ENCODE measurements around the gene TRIM33.

Gene TRIM33

DNA sequence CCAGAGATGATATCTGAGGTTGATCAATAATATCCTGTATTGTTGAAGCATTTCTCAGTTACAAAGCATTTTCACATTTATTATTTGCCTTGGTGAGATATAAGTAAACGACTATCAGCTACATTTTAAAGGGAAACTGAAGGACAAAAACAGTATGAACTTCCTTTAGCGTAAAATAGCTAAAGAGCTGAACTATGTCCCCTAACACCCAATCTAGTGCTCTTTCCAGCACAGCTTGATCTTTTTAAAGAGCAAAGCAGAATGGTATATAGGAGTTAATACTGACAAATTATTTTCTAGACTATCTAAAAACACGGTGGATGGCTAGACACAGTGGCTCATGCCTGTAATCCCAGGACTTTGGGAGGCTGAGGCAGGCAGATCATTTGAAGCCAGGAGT lies 3.5 kb downstream of the TRIM33 start:
- H3K4me3 ChIP-seq (ENCODE audit: low read depth, low read length, poor library complexity, severe bottlenecking) = peak overlapping the region; percentile 100
- no peak overlapping the region; the same call in 1 of the 2 replicates for H3K9ac ChIP-seq (ENCODE audit: low read length)
- TF ChIP-seq EZH2 (IDR thresholded peaks at IDR 0.05; ENCODE audit: borderline replicate concordance, low read length) = no peak
- TF ChIP-seq, protein P1, sequence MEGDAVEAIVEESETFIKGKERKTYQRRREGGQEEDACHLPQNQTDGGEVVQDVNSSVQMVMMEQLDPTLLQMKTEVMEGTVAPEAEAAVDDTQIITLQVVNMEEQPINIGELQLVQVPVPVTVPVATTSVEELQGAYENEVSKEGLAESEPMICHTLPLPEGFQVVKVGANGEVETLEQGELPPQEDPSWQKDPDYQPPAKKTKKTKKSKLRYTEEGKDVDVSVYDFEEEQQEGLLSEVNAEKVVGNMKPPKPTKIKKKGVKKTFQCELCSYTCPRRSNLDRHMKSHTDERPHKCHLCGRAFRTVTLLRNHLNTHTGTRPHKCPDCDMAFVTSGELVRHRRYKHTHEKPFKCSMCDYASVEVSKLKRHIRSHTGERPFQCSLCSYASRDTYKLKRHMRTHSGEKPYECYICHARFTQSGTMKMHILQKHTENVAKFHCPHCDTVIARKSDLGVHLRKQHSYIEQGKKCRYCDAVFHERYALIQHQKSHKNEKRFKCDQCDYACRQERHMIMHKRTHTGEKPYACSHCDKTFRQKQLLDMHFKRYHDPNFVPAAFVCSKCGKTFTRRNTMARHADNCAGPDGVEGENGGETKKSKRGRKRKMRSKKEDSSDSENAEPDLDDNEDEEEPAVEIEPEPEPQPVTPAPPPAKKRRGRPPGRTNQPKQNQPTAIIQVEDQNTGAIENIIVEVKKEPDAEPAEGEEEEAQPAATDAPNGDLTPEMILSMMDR (IDR thresholded peaks at IDR 0.05; ENCODE audit: low read length) = no peak
- no peaks in the 10 kb centered on the region for H3K27me3 ChIP-seq (ENCODE audit: insufficient read depth, low read length)
- H3K4me2 ChIP-seq (ENCODE audit: low read length) = peak overlapping the region; percentile 91
- no peaks in the 10 kb centered on the region for H3K9me3 ChIP-seq (ENCODE audit: low read length)
- H2AFZ ChIP-seq (ENCODE audit: low read length) = no peak overlapping the region
- H3K36me3 ChIP-seq (ENCODE audit: insufficient read depth, low read length) = peaks cover 31% of the 10 kb centered on the region; the same call in 1 of the 2 replicates
- peaks cover 44% of the 10 kb centered on the region for H3K4me1 ChIP-seq (ENCODE audit: insufficient read depth, low read length, severe bottlenecking)
- H4K20me1 ChIP-seq (ENCODE audit: insufficient read depth, low read length) = no peaks in the 10 kb centered on the region; the same call in 1 of the 2 replicates
- no peaks in the 10 kb centered on the region for H3F3A ChIP-seq (ENCODE audit: insufficient read depth, low read length)
- H3K9me2 ChIP-seq (ENCODE audit: low read depth, low read length) = no peaks in the 10 kb centered on the region
- H3K79me2 ChIP-seq (ENCODE audit: insufficient read depth, low read length) = peaks cover 80% of the 10 kb centered on the region
- no peak overlapping the region for H3K27ac ChIP-seq (ENCODE audit: low read depth, low read length, poor library complexity, severe bottlenecking)

DNA sequence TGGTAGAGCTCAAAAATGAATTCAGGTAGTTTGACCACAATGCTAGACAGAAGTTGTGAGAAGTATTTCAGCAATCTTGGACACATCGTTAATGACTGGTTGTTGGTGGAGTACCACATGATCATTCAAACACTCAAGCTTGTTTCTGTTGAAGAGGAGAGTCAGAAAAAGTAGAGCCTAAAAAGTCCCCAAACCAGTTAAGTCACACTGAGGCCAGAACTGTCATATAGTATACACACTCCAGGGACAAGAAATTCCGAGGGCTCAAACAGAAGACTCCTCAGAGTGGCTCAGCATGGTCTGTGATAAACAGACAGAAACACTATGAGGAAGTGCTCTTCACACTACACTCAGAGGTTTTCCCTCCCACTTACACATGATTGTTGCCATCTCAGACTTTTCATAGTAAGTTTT lies 5.8 kb downstream of the TRIM33 start:
- H3K9me2 ChIP-seq (ENCODE audit: low read depth, low read length) = no peaks in the 10 kb centered on the region
- H3K79me2 ChIP-seq (ENCODE audit: insufficient read depth, low read length) = peaks cover 100% of the 10 kb centered on the region
- no peaks in the 10 kb centered on the region for H3F3A ChIP-seq (ENCODE audit: insufficient read depth, low read length)
- H2AFZ ChIP-seq (ENCODE audit: low read length) = no peak overlapping the region
- peaks cover 35% of the 10 kb centered on the region; the same call in 1 of the 2 replicates for H3K36me3 ChIP-seq (ENCODE audit: insufficient read depth, low read length)
- no peaks in the 10 kb centered on the region; the same call in 1 of the 2 replicates for H4K20me1 ChIP-seq (ENCODE audit: insufficient read depth, low read length)
- no peak overlapping the region for H3K9ac ChIP-seq (ENCODE audit: low read length)
- H3K9me3 ChIP-seq (ENCODE audit: low read length) = no peaks in the 10 kb centered on the region
- peak overlapping the region; percentile 9 for H3K27ac ChIP-seq (ENCODE audit: low read depth, low read length, poor library complexity, severe bottlenecking)
- H3K4me2 ChIP-seq (ENCODE audit: low read length) = no peak overlapping the region; the same call in 1 of the 2 replicates
- no peak for TF ChIP-seq EZH2 (IDR thresholded peaks at IDR 0.05; ENCODE audit: borderline replicate concordance, low read length)
- no peaks in the 10 kb centered on the region for H3K27me3 ChIP-seq (ENCODE audit: insufficient read depth, low read length)
- H3K4me1 ChIP-seq (ENCODE audit: insufficient read depth, low read length, severe bottlenecking) = peaks cover 36% of the 10 kb centered on the region
- no peak overlapping the region for H3K4me3 ChIP-seq (ENCODE audit: low read depth, low read length, poor library complexity, severe bottlenecking)

DNA sequence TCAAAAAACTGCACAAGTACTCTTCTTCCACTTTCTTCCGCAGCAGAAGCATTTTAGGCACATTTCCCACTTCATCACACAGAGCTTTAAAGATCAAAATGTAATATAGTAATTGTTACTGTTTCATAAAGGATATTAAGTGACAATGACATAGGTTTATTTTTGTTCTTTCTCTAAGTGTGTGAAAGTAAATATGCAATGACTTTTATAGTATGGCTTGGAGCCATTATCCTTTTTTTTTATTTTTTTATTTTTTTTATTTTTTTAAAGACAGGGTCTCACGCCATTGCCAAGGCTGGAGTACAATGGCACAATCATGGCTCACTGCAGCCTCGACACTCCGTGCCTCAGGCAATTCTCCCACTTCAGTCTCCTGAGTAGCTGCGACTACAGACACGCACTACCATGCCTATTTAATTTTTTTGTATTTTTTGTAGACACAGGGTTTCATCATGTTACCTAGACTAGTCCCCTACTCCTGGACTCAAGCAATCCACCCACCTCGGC lies 7.0 kb downstream of the TRIM33 start:
- Histone ChIP-seq H3K4me1 (ENCODE audit: insufficient read depth, low read length, severe bottlenecking) (peaks cover 29% of the 10 kb centered on the region), H3F3A (ENCODE audit: insufficient read depth, low read length) (no peaks in the 10 kb centered on the region), H3K9me2 (ENCODE audit: low read depth, low read length) (no peaks in the 10 kb centered on the region), H3K9ac (ENCODE audit: low read length) (no peak overlapping the region), H2AFZ (ENCODE audit: low read length) (no peak overlapping the region), H3K27me3 (ENCODE audit: insufficient read depth, low read length) (no peaks in the 10 kb centered on the region), H3K4me2 (ENCODE audit: low read length) (no peak overlapping the region), H3K9me3 (ENCODE audit: low read length) (0 out of 2 replicates have a peak, but pooled peaks cover 3% of the 10 kb centered on the region), H3K4me3 (ENCODE audit: low read depth, low read length, poor library complexity, severe bottlenecking) (no peak overlapping the region), H3K79me2 (ENCODE audit: insufficient read depth, low read length) (peaks cover 100% of the 10 kb centered on the region), H4K20me1 (ENCODE audit: insufficient read depth, low read length) (no peaks in the 10 kb centered on the region; the same call in 1 of the 2 replicates), H3K36me3 (ENCODE audit: insufficient read depth, low read length) (peaks cover 39% of the 10 kb centered on the region), H3K27ac (ENCODE audit: low read depth, low read length, poor library complexity, severe bottlenecking) (no peak overlapping the region)
- TF ChIP-seq, protein P1 (IDR thresholded peaks at IDR 0.05; ENCODE audit: low read length) = no peak
- no peak for TF ChIP-seq EZH2 (IDR thresholded peaks at IDR 0.05; ENCODE audit: borderline replicate concordance, low read length)

DNA sequence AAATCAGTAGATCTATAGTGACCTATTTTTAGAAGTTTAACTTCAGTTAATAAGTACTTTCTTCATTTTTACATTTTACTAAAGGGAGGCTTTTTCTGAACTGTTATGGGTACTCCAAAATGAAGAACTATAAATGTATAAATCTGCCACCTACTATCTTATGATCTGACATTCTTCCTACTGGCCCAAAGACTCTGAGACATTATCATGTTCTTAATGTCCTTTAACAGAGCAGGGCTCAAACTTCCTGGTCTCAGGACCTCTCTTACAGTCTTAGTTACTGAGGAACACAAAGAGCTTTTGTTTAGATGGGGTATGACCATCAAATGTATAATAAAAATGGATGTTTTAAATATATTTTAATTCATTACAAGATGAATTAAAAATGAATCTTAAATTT lies 8.9 kb downstream of the TRIM33 start:
- Histone ChIP-seq H3K27me3 (ENCODE audit: insufficient read depth, low read length) (no peaks in the 10 kb centered on the region), H4K20me1 (ENCODE audit: insufficient read depth, low read length) (no peaks in the 10 kb centered on the region; the same call in 1 of the 2 replicates), H3F3A (ENCODE audit: insufficient read depth, low read length) (no peaks in the 10 kb centered on the region), H3K9ac (ENCODE audit: low read length) (no peak overlapping the region), H3K4me1 (ENCODE audit: insufficient read depth, low read length, severe bottlenecking) (peaks cover 10% of the 10 kb centered on the region), H3K4me2 (ENCODE audit: low read length) (no peak overlapping the region), H3K79me2 (ENCODE audit: insufficient read depth, low read length) (peaks cover 100% of the 10 kb centered on the region), H3K9me2 (ENCODE audit: low read depth, low read length) (no peaks in the 10 kb centered on the region), H3K27ac (ENCODE audit: low read depth, low read length, poor library complexity, severe bottlenecking) (no peak overlapping the region), H3K9me3 (ENCODE audit: low read length) (0 out of 2 replicates have a peak, but pooled peaks cover 3% of the 10 kb centered on the region), H3K4me3 (ENCODE audit: low read depth, low read length, poor library complexity, severe bottlenecking) (no peak overlapping the region), H2AFZ (ENCODE audit: low read length) (no peak overlapping the region), H3K36me3 (ENCODE audit: insufficient read depth, low read length) (peaks cover 46% of the 10 kb centered on the region)
- TF ChIP-seq, protein P1 (IDR thresholded peaks at IDR 0.05; ENCODE audit: low read length) = no peak
- TF ChIP-seq EZH2 (IDR thresholded peaks at IDR 0.05; ENCODE audit: borderline replicate concordance, low read length) = no peak
